GM12878 (cell line): ENCODE data around the gene MEGF9. TPM values are rescaled to one million over a fixed set of nuclear protein-coding genes. Genes with fewer than 3 reads are reported as not detected.

Experiments used
- ATAC-seq: fragments of 200-7000 bp; cut with Tn5 transposase; 3 replicates; pipeline ENCODE4 v1.9.1; 2020; ENCODE audit warnings: mild to moderate bottlenecking, moderate library complexity
- BruUV-seq: library from RNA; stranded (reverse); fragments of 400-500 nt; replicated peaks from 2 replicates; lab custom pipeline; 2021; lab: Mats Ljungman, UMichigan
- CTCF ChIA-PET: fragments of 300-600 bp; sonication (Branson Sonifier 250); formaldehyde crosslinking; extraction: SDS; loops from one replicate; lab custom pipeline; 2021; ENCODE audit warnings: inconsistent platforms; lab: Yijun Ruan, JAX
- POLR2A ChIA-PET: fragments of 350-600 bp; formaldehyde crosslinking; extraction: SDS; loops from one replicate; lab custom pipeline; 2021; ENCODE audit warnings: inconsistent platforms; lab: Charles Lee
- RAD21 ChIA-PET: fragments of 300-600 bp; sonication (Branson Sonifier 250); formaldehyde crosslinking; loops from one replicate; lab custom pipeline; 2023; ENCODE audit warnings: antibody characterized with exemption; ENCODE audit not compliant: unreplicated experiment; lab: Charles Lee
- SMC1A ChIA-PET: fragments of 300-600 bp; sonication (Branson Sonifier 250); formaldehyde crosslinking; loops from one replicate; lab custom pipeline; 2023; ENCODE audit not compliant: unreplicated experiment, uncharacterized antibody; lab: Charles Lee
- DNase-seq: peaks from one replicate; pipeline ENCODE4 v3.0.0-alpha.2; 2011; ENCODE audit warnings: low read depth, low spot score
- FAIRE-seq: peaks from 3 replicates; lab custom pipeline; 2011; peaks lifted over from hg19 to GRCh38; lab: Jason Lieb, UNC
- H2AFZ ChIP-seq: 2 replicates; pipeline ENCODE4 v1.6.0; 2011; ENCODE audit warnings: low read depth, low read length, control low read depth; ENCODE audit not compliant: control insufficient read depth
- H3K27ac ChIP-seq: 2 replicates; pipeline ENCODE4 v1.5.1; 2011; ENCODE audit warnings: control low read depth; ENCODE audit not compliant: control insufficient read depth, insufficient read depth
- H3K27me3 ChIP-seq, 2 experiments: replicated peaks in 1 of 2; 2 replicates each; pipeline versions ENCODE4 v1.6.0 to v1.6.1; 2011; ENCODE audit warnings: low read length in 1 of 2; ENCODE audit not compliant: control insufficient read depth in 2 of 2, insufficient read depth in 2 of 2
- H3K36me3 ChIP-seq, 2 experiments: 2 replicates each; pipeline ENCODE4 v1.5.1; 2011; ENCODE audit warnings: low read length in 1 of 2; ENCODE audit not compliant: control insufficient read depth in 2 of 2, insufficient read depth in 2 of 2
- H3K4me1 ChIP-seq: 2 replicates; pipeline ENCODE4 v1.6.1; 2011; ENCODE audit warnings: mild to moderate bottlenecking, low read length, moderate library complexity, mixed read lengths; ENCODE audit not compliant: control insufficient read depth, insufficient read depth
- H3K4me2 ChIP-seq: 2 replicates; pipeline ENCODE4 v1.6.0; 2011; ENCODE audit warnings: control low read depth; ENCODE audit not compliant: control insufficient read depth, insufficient read depth
- H3K4me3 ChIP-seq: fragments of 200-600 bp; sonication (generic); 2 replicates; pipeline ENCODE4 v1.5.1; 2016
- H3K79me2 ChIP-seq: 2 replicates; pipeline ENCODE4 v1.6.0; 2011; ENCODE audit warnings: low read length; ENCODE audit not compliant: control insufficient read depth, insufficient read depth
- H3K9ac ChIP-seq: 2 replicates; pipeline ENCODE4 v1.8.0; 2011; ENCODE audit warnings: low read length, control low read depth, mixed read lengths; ENCODE audit not compliant: control insufficient read depth, insufficient read depth
- H3K9me3 ChIP-seq: replicated peaks from 3 replicates; pipeline ENCODE4 v1.5.1; 2011; ENCODE audit warnings: mild to moderate bottlenecking, low read length; ENCODE audit not compliant: control insufficient read depth, insufficient read depth
- H4K20me1 ChIP-seq: 2 replicates; pipeline ENCODE4 v1.6.0; 2011; ENCODE audit not compliant: control insufficient read depth, insufficient read depth
- HDAC6 ChIP-seq: fragments of 200-600 bp; sonication (generic); IDR thresholded peaks from one replicate; pipeline ENCODE4 v1.8.0; 2017; ENCODE audit warnings: antibody characterized with exemption; ENCODE audit not compliant: unreplicated experiment
- PRDM15 ChIP-seq: fragments of 450-650 bp; formaldehyde crosslinking; IDR thresholded peaks from 2 replicates; pipeline ENCODE4 v1.4.0; 2020; ENCODE audit warnings: mild to moderate bottlenecking, moderate library complexity
- WGBS: methylation state at CpG from one replicate; pipeline ENCODE4 v1.1.6; 2016; ENCODE audit warnings: low lambda C conversion rate; ENCODE audit not compliant: insufficient replicate concordance, insufficient coverage; ENCODE audit errors: missing lambda C conversion rate; 5-methylcytosine and 5-hydroxymethylcytosine counted together
- in situ Hi-C: fragments of 300-500 bp; cut with MboI; formaldehyde crosslinking; loops from 9 replicates; pipeline ENCODE4 v1.14.3; 2018; ENCODE audit warnings: mixed read lengths
- intact Hi-C: fragments of 100-400 bp; cut with micrococcal nuclease; formaldehyde crosslinking; loops from one replicate; pipeline ENCODE4 v1.14.2; 2022; ENCODE audit not compliant: unreplicated experiment
- polyA plus RNA-seq, 11 experiments: library from polyadenylated mRNA; depleted of rRNA in 4 of 11; unstranded in 6 of 11; stranded (reverse) in 5 of 11; fragments of >200 nt; fragmentation: Nextera tagmentation in 4 of 11; fragmentation: Illumina TruSeq in 1 of 11; extraction: Ambion mirVana in 4 of 11; extraction: Trizol in 1 of 11; gene quantifications; 1 replicate in 1 of 11; 2 replicates in 10 of 11; pipeline versions ENCODE4 v1.2.1 to v1.2.3, GENCODE V29; 2011 to 2016; ENCODE audit warnings: inconsistent platforms in 2 of 11, missing spikeins in 2 of 11, low read depth in 1 of 11
- total RNA-seq, 4 experiments: library from RNA; depleted of rRNA in 3 of 4; stranded (reverse); fragments of >200 nt in 3 of 4; fragmentation: Illumina TruSeq in 1 of 4; extraction: Trizol in 1 of 4; gene quantifications; 2 replicates each; pipeline versions ENCODE4 v1.2.1 to v1.2.3, GENCODE V29; 2013 to 2021

Gene MEGF9
- total and polyA plus RNA-seq, 10 of the 15 experiments (the other 5 are each of a cell fraction or from before 2014, with no cell fraction given), result 0.71 to 5.1 (median 2.6) TPM

- TF ChIP-seq PRDM15, result no peak
Measured at GRCh38 chr9:120569556-120569955, 144.7 kb downstream of the MEGF9 start (continued).

- ChIA-PET CTCF (no interaction called here), RAD21 (no interaction called here), SMC1A (no interaction called here), POLR2A (no interaction called here)
- H3K27me3 ChIP-seq, result no peaks in the 10 kb centered on the region
- H3K9ac ChIP-seq, result no peak overlapping the region
- FAIRE-seq, result no peak
- no peak overlapping the region for H3K27ac ChIP-seq
- TF ChIP-seq HDAC6, result no peak
- no peaks in the 10 kb centered on the region for H3K4me1 ChIP-seq
- no peak for ATAC-seq
- WGBS, result 97% methylated on average over 5 of the region's 5 CpGs
- no peak overlapping the region for H3K4me3 ChIP-seq
- no peak overlapping the region for H3K4me2 ChIP-seq
- intact Hi-C loops (no loop called here), in situ Hi-C loops (no loop called here)
- no peak overlapping the region for H2AFZ ChIP-seq
- BruUV-seq, result no TSS peak
- no peak for DNase-seq
- H3K9me3 ChIP-seq, result no peaks in the 10 kb centered on the region
- H3K36me3 ChIP-seq, result peaks cover 26 to 34% of the 10 kb centered on the region in 2 experiments
- no peaks in the 10 kb centered on the region for H4K20me1 ChIP-seq
- H3K79me2 ChIP-seq, result peaks cover 3% of the 10 kb centered on the region
Measured at GRCh38 chr9:120568816-120569215, 145.5 kb downstream of the MEGF9 start.
